HG03558 (cell line): ENCODE results near the gene TAOK3.

Experiments used
- ATAC-seq: cut with Tn5 transposase; IDR thresholded peaks from one replicate; pipeline ENCODE4 v1.9.1; 2021; ENCODE audit warnings: moderate number of reproducible peaks; ENCODE audit not compliant: unreplicated experiment; ENCODE audit errors: extremely low read depth

The TAOK3 gene

DNA sequence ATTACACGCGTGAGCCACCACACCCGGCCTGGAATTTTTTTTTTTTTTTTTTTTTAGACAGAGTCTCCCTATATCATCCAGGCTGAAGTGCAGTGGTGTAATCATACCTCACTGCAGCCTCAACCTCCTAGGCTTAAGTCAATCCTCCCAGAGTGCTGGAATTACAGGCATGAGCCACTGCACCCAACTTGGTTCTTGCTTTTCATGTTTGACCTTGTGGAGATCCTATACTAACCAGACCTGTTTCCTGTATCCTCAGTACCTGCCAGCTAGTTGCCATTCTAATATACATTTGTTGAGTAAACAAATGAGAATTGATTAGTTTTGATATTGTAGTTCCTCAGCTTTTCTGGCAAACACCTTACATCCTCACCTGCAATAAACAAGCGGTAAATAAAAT is 265.7 kb downstream of the TAOK3 start:
- ATAC-seq: no peak

GRCh38 chr12:118103601-118104382 is 268.9 kb downstream of the TAOK3 start, which contains the start of gene VSIG10:
VSIG10 (minus strand) TSS chr12:118104011; CDS start chr12:118103671, 340 bp downstream.
- ATAC-seq: no peak

GRCh38 chr12:118103201-118103600 is 269.5 kb downstream of the TAOK3 start:
- no peak for ATAC-seq

- no peak for ATAC-seq
Measured at GRCh38 chr12:118102609-118103008, 270.1 kb downstream of the TAOK3 start.

DNA sequence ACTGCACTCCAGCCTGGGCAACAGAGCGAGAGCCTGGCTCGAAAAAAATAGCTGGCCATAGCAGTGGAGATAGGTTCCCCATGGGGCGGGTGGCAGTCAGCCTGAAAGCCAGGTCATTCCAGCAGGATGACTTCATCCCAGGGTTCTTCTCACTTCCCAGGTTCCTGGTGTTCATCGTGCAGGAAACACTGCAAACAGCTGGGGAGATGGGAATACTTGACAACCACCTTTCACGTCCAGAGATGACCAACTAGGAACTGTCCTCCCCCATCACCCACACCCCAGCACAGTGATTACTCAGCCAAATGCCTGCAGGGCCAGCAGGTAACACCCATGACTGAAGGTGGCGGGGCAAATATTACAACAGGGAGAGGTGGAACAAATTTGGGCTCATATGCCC is 270.6 kb downstream of the TAOK3 start:
- no peak for ATAC-seq

GRCh38 chr12:118101051-118101450 is 271.7 kb downstream of the TAOK3 start:
- no peak for ATAC-seq
